Hepatocyte (in vitro differentiated cells): ENCODE results near the gene CDK5R2.

Experiments
- CTCF ChIP-seq: fragments of 200-600 bp; sonication (generic); IDR thresholded peaks from 2 replicates; pipeline ENCODE4 v1.5.1; 2016; ENCODE audit warnings: antibody characterized with exemption, mild to moderate bottlenecking; ENCODE audit not compliant: poor library complexity
- EZH2 ChIP-seq: fragments of 200-600 bp; sonication (generic); IDR thresholded peaks from 2 replicates; pipeline ENCODE4 v1.6.1; 2016; ENCODE audit warnings: antibody characterized with exemption, mild to moderate bottlenecking, borderline replicate concordance

DNA sequence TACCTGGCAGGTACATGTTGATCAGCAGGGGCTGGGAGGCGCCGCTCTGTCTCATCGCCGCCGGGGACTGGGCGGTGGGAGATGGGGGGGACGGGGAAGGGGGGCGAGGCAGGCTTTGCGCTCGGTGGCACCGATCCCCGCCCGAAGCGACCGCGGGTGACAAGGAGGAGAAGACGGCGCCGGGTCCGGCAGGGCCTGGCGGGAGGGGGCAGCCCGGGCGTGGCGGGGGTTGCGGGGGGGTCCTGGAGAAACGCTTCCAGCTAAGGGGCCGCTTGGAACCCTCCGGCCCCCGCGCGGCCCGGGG, 25.5 kb downstream of the CDK5R2 start, which contains the start of gene FEV:
- TF ChIP-seq CTCF, result no peak
- TF ChIP-seq EZH2, result no peak
